Erythroblast (primary cell): ENCODE measurements around the gene HDDC2.

Experiments used
- GATA1 ChIP-seq: IDR thresholded peaks from 2 replicates; pipeline ENCODE4 v1.6.1; 2011; ENCODE audit warnings: low read depth, mild to moderate bottlenecking, control low read depth, low read length, moderate library complexity
- POLR2A ChIP-seq: IDR thresholded peaks from 2 replicates; pipeline ENCODE4 v1.6.1; 2011; ENCODE audit warnings: mild to moderate bottlenecking, low read length

DNA sequence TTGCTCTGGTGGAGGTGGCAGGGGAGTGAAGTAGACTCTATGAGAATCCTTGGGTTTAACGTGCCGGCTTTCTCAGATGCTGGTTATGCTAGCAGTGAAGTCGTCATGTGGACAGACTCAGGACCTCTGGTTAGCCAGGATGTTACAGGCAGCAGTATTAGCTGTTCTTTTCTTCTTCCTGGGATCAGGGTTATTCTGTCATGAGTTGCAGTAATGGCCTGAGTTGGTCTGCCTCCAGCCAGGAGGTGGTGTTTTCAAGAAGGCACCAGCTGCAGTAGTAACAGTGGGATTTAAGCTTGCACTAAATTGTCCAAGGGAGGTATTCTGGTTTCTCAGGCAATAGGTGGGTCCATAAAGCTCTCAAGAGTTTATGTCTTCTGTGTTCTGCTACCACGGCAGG is 56.7 kb downstream of the HDDC2 start:
- TF ChIP-seq POLR2A (no peak), GATA1 (no peak)
